UCSD-AML1 (cell line): ENCODE data around the gene SYNPO.

Experiments
- DNase-seq: peaks from one replicate; lab custom pipeline; 2025; ENCODE audit not compliant: unreplicated experiment; lab: John Stamatoyannopoulos, UW

The SYNPO gene

DNA sequence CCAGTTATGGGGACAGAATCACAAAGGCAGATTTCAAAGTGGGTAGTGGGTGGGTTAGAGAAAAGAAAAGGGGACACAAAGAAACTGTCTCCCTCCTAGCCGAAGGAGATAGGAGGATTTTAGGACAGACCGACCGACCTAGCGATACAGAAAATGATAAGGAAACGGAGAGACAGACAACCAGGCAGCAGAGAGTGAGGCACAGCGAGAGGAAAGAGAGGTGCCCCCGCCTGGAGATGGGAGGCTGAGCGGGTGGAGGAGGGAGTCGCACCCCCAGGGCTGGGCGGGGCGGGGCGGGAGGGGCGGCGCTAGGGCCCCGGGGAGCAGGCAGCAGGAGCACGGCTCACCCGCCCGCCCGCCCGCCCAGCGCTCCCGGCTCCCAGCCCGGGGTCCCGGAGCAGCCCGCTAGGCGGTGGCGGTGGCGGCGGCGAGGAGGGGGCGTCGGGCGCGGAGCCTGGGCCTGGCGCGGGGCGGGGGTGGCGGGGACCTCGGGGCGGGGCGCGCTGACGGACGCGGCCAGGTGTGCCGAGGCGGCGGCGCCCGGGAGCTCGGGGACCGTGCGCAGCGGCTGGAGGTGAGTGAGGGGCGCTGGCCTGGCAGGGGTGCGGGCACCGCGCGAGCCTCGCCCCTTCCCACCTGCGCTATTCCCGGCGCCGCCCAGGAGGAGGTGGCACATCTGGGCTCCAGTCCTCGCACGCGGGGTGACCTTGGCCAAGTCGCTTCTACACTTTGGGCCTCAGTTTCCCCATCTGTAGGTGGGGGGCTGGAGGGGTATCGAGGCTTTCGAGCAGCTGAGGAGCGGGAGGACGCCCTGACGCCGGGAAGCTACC, 15.9 kb upstream of the SYNPO start:
- DNase-seq = no peak

GRCh38 chr5:150625164-150625535, 15.3 kb upstream of the SYNPO start:
- no peak for DNase-seq

DNA sequence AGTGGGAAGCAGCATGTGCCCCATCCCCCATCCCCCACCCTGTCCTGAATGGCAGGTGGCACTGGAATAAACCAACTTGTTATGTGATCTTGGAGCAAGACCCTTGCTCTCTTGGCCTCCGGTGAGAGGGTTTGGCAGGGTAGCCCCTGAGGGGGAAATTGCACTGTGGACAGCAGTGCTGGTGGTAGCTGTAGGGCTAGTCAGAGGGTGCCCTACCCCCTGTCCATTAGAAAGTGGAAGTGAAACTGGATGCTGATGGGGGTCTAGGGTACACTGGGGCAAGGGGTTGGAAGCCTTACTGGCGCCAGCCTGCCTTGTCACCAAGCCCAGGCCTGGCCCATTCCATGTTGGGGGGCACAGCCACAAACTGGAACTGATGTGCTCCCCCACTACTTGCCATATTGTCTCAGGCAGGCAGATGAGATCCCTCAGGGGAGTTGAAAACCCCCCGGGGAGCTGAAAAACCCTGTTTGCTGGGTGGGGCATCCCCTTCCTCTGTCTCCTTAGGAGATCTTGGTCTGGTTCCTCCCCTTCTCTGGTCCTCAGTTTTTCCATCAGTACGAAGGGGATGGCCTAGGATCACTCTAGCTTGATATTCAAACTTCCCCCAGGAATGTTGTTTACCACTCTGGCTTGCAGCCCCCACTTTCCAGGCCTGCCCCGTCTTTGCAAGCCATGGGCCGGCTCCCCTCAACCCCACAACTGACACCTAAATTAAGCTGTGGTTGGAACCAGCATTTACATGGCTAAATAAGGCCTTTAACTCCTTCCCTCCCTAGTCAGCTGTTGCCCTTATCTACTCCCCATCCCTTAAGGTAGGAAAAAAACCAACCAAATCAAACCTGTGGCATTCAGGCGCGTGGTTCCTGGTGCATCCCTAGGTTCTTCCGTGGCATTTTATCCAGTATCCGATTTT, 14.4 kb upstream of the SYNPO start:
- DNase-seq = no peak

GRCh38 chr5:150626853-150627276, 13.6 kb upstream of the SYNPO start:
- DNase-seq = no peak

DNA sequence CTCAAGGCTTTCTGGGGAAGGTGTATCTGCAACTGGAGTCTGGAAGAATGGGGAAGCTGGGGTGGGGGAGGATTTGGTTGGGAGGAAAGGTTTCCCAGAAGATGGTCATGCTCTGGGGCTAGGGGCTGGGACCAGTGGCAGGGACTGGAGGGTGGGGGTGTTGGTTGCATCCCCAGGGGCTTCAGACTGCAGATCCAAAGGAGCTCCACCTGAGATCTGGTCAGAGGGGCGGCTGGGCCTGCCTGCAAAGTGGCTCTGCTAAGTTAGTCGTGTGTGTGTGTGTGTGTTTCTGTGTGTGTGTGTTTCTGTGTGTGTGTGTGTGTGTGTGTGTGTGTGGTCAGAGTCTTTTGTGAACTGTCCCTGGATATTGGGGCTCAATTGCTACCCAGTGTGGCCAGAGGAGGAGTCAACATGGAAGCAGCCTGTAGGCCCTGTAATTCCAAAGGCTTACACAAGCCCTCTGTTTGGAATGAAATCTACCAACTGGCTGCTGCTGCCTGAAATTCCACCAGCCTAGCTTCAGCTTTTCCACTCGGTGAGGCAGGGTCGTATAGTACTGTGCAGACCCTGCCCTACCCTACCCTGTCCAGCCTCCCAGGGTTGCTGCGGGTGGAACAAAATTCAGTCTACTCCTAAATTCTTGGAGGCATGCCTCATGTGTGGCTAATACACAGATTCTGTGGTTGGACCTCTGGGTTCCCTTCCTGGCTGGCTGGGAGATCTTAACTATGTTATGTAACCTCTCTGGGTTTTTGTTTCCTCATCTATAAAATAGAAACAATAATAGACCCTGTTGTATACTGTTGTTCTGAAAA, 12.5 kb upstream of the SYNPO start:
- DNase-seq = no peak

GRCh38 chr5:150628936-150629485, 11.4 kb upstream of the SYNPO start:
- DNase-seq = no peak

DNA sequence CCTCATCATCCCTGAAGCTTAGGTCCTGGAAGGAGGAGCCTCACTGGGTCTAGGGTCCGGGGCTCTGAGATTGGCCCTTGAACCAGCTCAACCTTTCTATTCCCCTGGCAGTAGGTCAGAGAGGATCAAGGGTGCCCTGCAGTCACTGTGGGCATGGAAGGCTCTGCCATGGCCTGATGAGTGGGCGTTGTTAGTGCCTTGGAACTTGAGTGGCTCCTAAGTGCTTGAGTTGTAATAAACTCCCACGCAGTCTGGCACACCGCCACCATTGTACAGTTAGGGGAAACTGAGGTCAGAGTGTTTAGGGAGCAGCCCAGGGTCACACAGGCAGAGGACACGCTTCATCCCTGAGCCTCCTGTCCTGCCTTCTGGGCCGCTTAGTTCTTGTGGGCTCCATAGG, 10.4 kb upstream of the SYNPO start:
- no peak for DNase-seq

GRCh38 chr5:150630461-150631325, 9.8 kb upstream of the SYNPO start:
- DNase-seq = no peak

GRCh38 chr5:150631326-150631701, 9.1 kb upstream of the SYNPO start:
- no peak for DNase-seq

- no peak for DNase-seq
Measured at GRCh38 chr5:150632305-150633160, 7.9 kb upstream of the SYNPO start.

GRCh38 chr5:150633429-150633828, 7.0 kb upstream of the SYNPO start:
- DNase-seq = no peak

- DNase-seq = no peak
Measured at GRCh38 chr5:150636391-150637244, 3.8 kb upstream of the SYNPO start.

GRCh38 chr5:150637245-150638052, 3.0 kb upstream of the SYNPO start:
- no peak for DNase-seq

DNA sequence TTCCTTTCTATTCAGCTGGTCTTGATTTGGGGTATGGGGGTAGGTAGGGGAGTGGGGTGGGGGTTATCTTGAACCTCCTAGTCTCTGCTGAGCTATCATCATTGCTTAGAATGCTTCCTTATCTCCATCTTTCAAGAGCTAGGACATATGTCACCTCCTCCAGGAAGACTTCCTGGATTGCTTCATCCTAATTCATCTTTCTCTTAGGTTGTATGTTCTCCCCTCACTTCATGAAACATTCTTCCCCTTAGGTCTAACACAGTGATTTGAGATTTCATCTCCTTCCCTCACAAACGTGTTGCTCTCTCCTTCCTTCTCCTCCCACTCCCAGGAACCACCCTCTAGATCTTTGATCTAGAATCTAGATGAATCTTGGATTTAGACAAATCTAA, 2.4 kb upstream of the SYNPO start:
- no peak for DNase-seq

GRCh38 chr5:150638488-150639376, 1.7 kb upstream of the SYNPO start:
- DNase-seq = no peak

DNA sequence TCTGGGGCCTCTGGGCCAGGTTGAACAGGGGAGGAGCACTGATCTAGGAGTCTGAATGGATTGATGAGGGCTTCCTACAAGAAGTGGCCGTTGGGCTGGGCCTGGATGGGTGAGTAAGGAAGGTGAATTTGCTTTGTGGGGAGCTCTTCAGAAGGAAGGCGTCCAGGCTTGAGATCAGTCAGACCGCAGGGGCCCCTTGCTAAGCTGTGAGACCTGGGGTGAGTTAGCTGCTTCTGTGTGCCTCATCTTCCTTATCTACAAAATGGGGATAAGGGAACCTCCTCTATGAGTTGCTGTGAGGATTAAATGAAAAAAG, 1.1 kb upstream of the SYNPO start:
- no peak for DNase-seq

DNA sequence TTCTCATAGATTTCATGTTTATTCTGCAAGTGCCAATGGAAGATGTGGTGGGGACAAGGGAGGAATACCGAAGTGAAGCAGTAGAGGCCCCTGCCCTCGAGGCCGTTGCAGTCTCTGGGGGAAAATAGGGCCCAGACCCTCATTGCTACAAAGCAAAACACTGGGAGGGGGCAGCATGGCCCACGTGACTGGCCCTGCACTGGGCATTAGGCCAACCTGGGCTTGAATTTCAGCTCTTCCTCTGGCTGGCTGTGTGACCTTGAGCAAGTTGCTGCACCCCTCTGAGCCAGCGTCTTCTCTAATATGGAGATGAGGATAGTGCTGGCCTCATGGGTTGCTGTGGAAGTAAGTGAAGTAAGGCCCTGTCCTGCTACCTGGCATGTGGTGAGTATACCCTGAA, 709 bp upstream of the SYNPO start:
- no peak for DNase-seq
